Measurements from ENCODE around the gene ERG. TPM values are rescaled to one million over a fixed set of nuclear protein-coding genes. Genes with fewer than 3 reads are reported as not detected.

Gene ERG
- total and polyA plus RNA-seq, 2 of the 13 experiments (the other 11 are each of a cell fraction or from before 2014, with no cell fraction given), result not detected

DNA sequence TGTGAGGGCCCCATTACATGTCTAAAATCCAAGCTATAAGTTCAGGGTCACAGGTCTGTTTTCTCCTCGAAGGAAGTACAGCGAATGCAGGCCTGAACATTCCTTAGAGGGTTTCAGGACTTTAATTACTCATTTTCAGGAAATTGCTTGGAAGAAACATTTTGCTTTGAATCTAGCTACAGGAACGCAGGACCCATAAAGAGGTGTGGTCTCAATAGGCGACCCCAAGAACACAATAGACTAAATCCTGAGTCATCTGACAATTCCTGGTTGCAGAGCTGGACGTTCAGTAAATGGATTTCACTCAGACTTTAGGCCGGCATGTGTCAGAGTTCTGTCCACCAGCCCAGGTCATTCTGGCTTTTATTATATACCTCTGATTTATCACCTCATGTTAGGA, 1.0 kb upstream of the ERG start:
- H3K4me2 ChIP-seq (ENCODE audit: low read depth, low read length), result no peak overlapping the region
- DNase-seq (ENCODE audit: low spot score), result no peak
- BruUV-seq (replicated peaks), result no TSS peak
- no peak overlapping the region for H3K4me3 ChIP-seq (replicated peaks in 1 of 3; ENCODE audit: insufficient read depth in 1 of 3, low read depth in 2 of 3, low read length in 3 of 3)
- H4K20me1 ChIP-seq (ENCODE audit: insufficient read depth, low read length), result no peaks in the 10 kb centered on the region
- in situ Hi-C loops (cut with HindIII; ENCODE audit: extremely low pct_ligation_motif_present, low pct_unique_long_range_greater_than_20kb), result no loop called here
- H3K36me3 ChIP-seq (replicated peaks in 1 of 2; ENCODE audit: control insufficient read depth in 1 of 2, insufficient read depth in 2 of 2, low read length in 2 of 2), result no peaks in the 10 kb centered on the region
- TF ChIP-seq ZNF281 (CRISPR knock-in tag; IDR thresholded peaks at IDR 0.05; ENCODE audit: borderline replicate concordance) (no peak), ATRX (CRISPR knock-in tag; IDR thresholded peaks at IDR 0.05; ENCODE audit: borderline replicate concordance) (no peak), PPARG (CRISPR knock-in tag; conservative IDR thresholded peaks at IDR 0.05) (no peak), RFXAP (CRISPR knock-in tag; IDR thresholded peaks at IDR 0.05; ENCODE audit: borderline replicate concordance) (no peak), FIP1L1 (IDR thresholded peaks at IDR 0.05; ENCODE audit: borderline replicate concordance, insufficient read depth, low read depth, low read length) (no peak), ZNF720 (CRISPR knock-in tag; IDR thresholded peaks at IDR 0.05) (no peak), ZBTB44 (CRISPR knock-in tag; IDR thresholded peaks at IDR 0.05) (no peak), ZNF333 (CRISPR knock-in tag; IDR thresholded peaks at IDR 0.05; ENCODE audit: borderline replicate concordance) (no peak), ZFP62 (CRISPR knock-in tag; IDR thresholded peaks at IDR 0.05) (no peak)
- intact Hi-C loops (cut with micrococcal nuclease; ENCODE audit: unreplicated experiment), result no loop called here
- no peaks in the 10 kb centered on the region for H3K4me1 ChIP-seq (ENCODE audit: insufficient read depth, low read length)
- ChIA-PET CTCF (ENCODE audit: low intra/inter-chr PET ratio, low total read pairs) (no interaction called here), POLR2A (no interaction called here)
- 33% methylated on average over 6 of the region's 6 CpGs for WGBS (ENCODE audit: low lambda C conversion rate)
- ATAC-seq, result no peak
- no peak overlapping the region for H2AFZ ChIP-seq (ENCODE audit: low read length)
- FAIRE-seq, result no peak
- no peak overlapping the region for H3K9ac ChIP-seq (ENCODE audit: insufficient read depth, low read depth, low read length)
- no peaks in the 10 kb centered on the region for H3K9me3 ChIP-seq (ENCODE audit: low read length)
- H3K27me3 ChIP-seq (ENCODE audit: control insufficient read depth in 1 of 2, insufficient read depth in 2 of 2, low read length in 2 of 2), result peaks cover 1 to 14% of the 10 kb centered on the region in 2 experiments; a peak in 3 of 5 replicates
- no peak overlapping the region for H3K27ac ChIP-seq (ENCODE audit: extremely low read length, insufficient read depth, low read length)
- no peaks in the 10 kb centered on the region for H3K79me2 ChIP-seq (ENCODE audit: insufficient read depth, low read length)

Data from HepG2 (cell line).